GM18861 (cell line): ENCODE data around the gene TMEM132E.
"Not testable (repeated sequence)": the region's sequence is repeated elsewhere in the genome, so short reads cannot be mapped to it uniquely, and the experiment has no call there.

Source experiments
- ATAC-seq: cut with Tn5 transposase; IDR thresholded peaks from one replicate; pipeline ENCODE4 v1.9.1; 2021; ENCODE audit not compliant: unreplicated experiment

The TMEM132E gene

GRCh38 chr17:34579017-34579946 is at the start of gene TMEM132E:
Gene TMEM132E (plus strand): TSS chr17:34579582. CDS start chr17:34581077, 1,495 bp downstream.
- ATAC-seq = no peak

GRCh38 chr17:34530918-34531317 is 48.5 kb upstream of the TMEM132E start:
- no peak for ATAC-seq

- ATAC-seq = no peak
Observed at GRCh38 chr17:34532281-34533065, 46.9 kb upstream of the TMEM132E start.

- no peak for ATAC-seq
Observed at GRCh38 chr17:34533806-34534527, 45.4 kb upstream of the TMEM132E start.

GRCh38 chr17:34537445-34537844 is 41.9 kb upstream of the TMEM132E start:
- no peak for ATAC-seq

- not testable (repeated sequence) for ATAC-seq
Observed at GRCh38 chr17:34538582-34538981, 40.8 kb upstream of the TMEM132E start.

GRCh38 chr17:34539881-34540280 is 39.5 kb upstream of the TMEM132E start:
- ATAC-seq = no peak

- ATAC-seq = no peak
Observed at GRCh38 chr17:34542700-34543336, 36.6 kb upstream of the TMEM132E start.

GRCh38 chr17:34547453-34548063 is 31.8 kb upstream of the TMEM132E start:
- ATAC-seq = no peak

GRCh38 chr17:34549966-34550365 is 29.4 kb upstream of the TMEM132E start:
- ATAC-seq = no peak

- ATAC-seq = no peak
Observed at GRCh38 chr17:34553907-34554306, 25.5 kb upstream of the TMEM132E start.

GRCh38 chr17:34556384-34556783 is 23.0 kb upstream of the TMEM132E start:
- no peak for ATAC-seq

GRCh38 chr17:34556931-34557330 is 22.5 kb upstream of the TMEM132E start:
- no peak for ATAC-seq

- ATAC-seq = no peak
Observed at GRCh38 chr17:34561328-34561727, 18.1 kb upstream of the TMEM132E start.

GRCh38 chr17:34562387-34562786 is 17.0 kb upstream of the TMEM132E start:
- no peak for ATAC-seq

GRCh38 chr17:34565713-34566112 is 13.7 kb upstream of the TMEM132E start:
- ATAC-seq = no peak

- ATAC-seq = no peak
Observed at GRCh38 chr17:34566201-34566600, 13.2 kb upstream of the TMEM132E start.

- ATAC-seq = no peak
Observed at GRCh38 chr17:34566873-34567272, 12.5 kb upstream of the TMEM132E start.

- ATAC-seq = no peak
Observed at GRCh38 chr17:34567691-34568465, 11.5 kb upstream of the TMEM132E start.

GRCh38 chr17:34568953-34569352 is 10.4 kb upstream of the TMEM132E start:
- ATAC-seq = no peak
